T-helper 2 cell treated with Interferon-gamma antibody and Interleukin-4, amounts not matched to agents 5 μg/mL and 100 μg/mL, for 36 hours (primary cell): ENCODE data around the gene CD74.

Experiments used
- DNase-seq: peaks from one replicate; pipeline ENCODE4 v3.0.0; 2021; ENCODE audit warnings: low spot score
- H3K27ac Mint-ChIP-seq: one replicate; pipeline ENCODE4 v1.8.0; 2021; ENCODE audit warnings: mild to moderate bottlenecking, mixed read lengths
- H3K27me3 Mint-ChIP-seq: one replicate; pipeline ENCODE4 v1.8.0; 2021; ENCODE audit warnings: low read depth, mixed read lengths
- H3K36me3 Mint-ChIP-seq: one replicate; pipeline ENCODE4 v1.8.0; 2021; ENCODE audit warnings: low read depth, mixed read lengths
- H3K4me1 Mint-ChIP-seq: one replicate; pipeline ENCODE4 v1.8.0; 2021; ENCODE audit warnings: low read depth, mixed read lengths
- H3K4me3 Mint-ChIP-seq: one replicate; pipeline ENCODE4 v1.8.0; 2022; ENCODE audit warnings: mild to moderate bottlenecking, moderate library complexity, mixed read lengths
- H3K9me3 Mint-ChIP-seq: one replicate; pipeline ENCODE4 v1.8.0; 2021; ENCODE audit warnings: mixed read lengths

CD74 gene

GRCh38 chr5:150391064-150391834 is 21.5 kb downstream of the CD74 start:
- H3K27ac Mint-ChIP-seq: no peak overlapping the region
- no peaks in the 10 kb centered on the region for H3K9me3 Mint-ChIP-seq
- H3K4me3 Mint-ChIP-seq: no peak overlapping the region
- no peaks in the 10 kb centered on the region for H3K27me3 Mint-ChIP-seq
- H3K36me3 Mint-ChIP-seq: peaks cover 27% of the 10 kb centered on the region
- DNase-seq: no peak
- no peaks in the 10 kb centered on the region for H3K4me1 Mint-ChIP-seq

DNA sequence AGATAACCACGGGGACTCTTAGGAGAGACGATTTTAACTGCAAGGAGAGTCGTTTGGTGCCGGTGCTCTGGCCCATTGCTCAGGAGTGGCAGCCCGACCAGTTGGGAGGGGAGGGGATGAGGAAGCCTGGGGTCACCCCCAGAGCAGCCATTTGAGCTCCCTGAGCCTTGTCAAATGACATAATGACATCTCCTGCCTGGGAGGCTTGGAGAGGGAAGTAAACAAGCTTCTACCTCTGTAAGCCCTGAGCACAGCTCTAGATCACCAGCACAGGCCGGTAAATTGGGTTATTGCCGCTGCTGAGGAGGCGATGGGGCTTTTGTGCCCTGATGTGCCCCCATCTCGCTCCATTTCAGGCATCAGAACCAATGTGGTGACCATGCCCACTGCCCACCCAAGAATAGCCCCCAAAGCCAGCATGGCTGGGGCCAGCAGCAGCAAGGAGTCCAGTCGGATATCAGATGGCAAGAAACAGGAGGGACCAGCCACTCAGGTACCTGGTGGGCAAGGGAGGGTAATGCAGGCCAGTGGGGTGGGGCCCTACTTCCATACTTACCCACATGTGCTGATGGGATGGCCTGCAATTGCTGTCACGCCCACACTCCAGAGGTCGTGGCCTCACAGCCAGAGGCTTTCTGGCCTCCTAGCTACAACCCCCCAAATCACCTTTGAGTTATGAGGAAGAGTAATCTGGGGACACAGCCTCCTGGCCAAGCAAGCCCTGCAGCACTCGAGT is 23.0 kb downstream of the CD74 start:
- peaks cover 20% of the 10 kb centered on the region for H3K36me3 Mint-ChIP-seq
- H3K4me1 Mint-ChIP-seq: no peaks in the 10 kb centered on the region
- no peaks in the 10 kb centered on the region for H3K27me3 Mint-ChIP-seq
- DNase-seq: no peak
- H3K4me3 Mint-ChIP-seq: no peak overlapping the region
- H3K27ac Mint-ChIP-seq: no peak overlapping the region
- no peaks in the 10 kb centered on the region for H3K9me3 Mint-ChIP-seq

DNA sequence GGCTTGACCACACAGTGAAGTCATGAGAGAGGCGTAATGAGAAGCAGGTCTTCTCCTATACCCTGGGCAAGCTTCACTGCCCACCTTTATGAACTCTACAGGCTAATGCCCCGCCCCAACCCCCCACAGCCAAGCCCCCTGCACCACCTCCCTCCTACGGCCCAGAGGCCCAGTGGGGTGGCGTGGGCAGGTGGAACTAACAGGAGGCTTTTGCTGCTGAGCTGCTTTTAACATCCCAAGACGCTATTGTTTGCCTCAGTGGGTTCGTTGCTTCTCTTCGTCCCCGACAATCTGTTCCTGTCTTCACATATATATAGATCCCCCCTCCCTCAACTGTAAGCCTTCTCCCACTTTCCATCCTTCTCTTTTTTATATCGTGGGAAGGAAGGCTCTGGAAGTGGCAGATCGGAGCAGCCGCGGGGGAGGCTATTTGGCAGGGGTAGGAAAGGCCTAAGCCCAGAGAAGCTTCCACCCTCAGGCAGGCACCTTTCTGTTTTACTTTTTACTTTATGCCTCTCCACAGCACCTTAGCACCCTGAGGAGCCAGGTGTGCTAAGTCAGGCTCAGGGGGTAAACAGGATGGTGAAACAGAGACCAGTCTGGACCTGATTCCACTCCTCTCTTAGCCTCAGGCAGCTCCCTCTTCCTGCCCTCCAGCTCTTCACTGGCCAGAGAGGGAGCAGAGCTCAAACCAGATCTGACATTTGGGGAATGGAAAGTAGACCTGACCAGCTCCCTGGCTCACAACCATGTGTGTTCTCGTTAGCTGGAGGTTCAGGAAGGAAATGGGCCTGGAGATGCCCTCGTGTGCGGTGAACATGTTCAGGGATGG is 26.5 kb downstream of the CD74 start:
- H3K27ac Mint-ChIP-seq: no peak overlapping the region
- peaks cover 30% of the 10 kb centered on the region for H3K36me3 Mint-ChIP-seq
- H3K27me3 Mint-ChIP-seq: no peaks in the 10 kb centered on the region
- H3K4me3 Mint-ChIP-seq: no peak overlapping the region
- no peak for DNase-seq
- H3K9me3 Mint-ChIP-seq: no peaks in the 10 kb centered on the region
- H3K4me1 Mint-ChIP-seq: no peaks in the 10 kb centered on the region

- Mint-ChIP-seq H3K36me3 (peaks cover 35% of the 10 kb centered on the region), H3K4me3 (no peak overlapping the region), H3K27me3 (no peaks in the 10 kb centered on the region), H3K4me1 (no peaks in the 10 kb centered on the region), H3K9me3 (no peaks in the 10 kb centered on the region), H3K27ac (no peak overlapping the region)
- no peak for DNase-seq
These were observed 28.0 kb downstream of the CD74 start for GRCh38 chr5:150384701-150385100.

DNA sequence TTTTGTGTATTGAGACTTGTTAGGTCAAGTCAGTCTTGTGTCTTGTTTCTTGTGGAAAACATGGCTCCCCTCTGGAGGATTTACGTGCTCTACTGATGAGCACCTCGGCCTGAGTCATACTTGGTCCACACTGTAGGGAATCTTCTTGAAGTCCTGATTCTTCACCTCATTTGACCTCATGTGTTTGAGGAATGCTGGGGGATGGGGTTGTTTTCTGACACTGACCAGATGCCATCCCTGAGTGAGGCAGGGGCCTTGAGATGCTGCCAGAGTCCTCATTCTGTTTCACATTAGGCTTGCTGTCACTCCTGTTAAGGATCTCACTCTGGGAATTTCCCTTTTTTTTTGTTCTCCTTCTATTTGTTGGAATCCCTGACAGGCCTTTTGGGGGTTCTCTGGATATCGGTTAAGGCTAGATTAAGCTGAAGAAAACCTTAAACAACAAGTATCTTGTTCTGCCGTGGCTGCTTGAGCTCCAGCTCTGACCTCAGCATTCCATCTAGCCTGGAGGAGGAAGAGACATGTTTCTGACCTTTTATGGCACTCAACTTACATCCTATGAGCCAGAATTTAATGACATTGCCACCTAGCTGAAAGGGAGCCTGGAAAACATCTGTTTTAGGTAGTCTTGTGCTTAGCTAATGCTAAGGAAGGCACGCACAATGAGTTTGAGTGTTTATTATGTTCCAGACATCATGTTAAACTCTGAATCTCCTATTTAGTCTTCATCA is 34.6 kb downstream of the CD74 start:
- Mint-ChIP-seq H3K36me3 (peaks cover 51% of the 10 kb centered on the region), H3K27me3 (no peaks in the 10 kb centered on the region), H3K27ac (no peak overlapping the region), H3K9me3 (no peaks in the 10 kb centered on the region), H3K4me3 (no peak overlapping the region), H3K4me1 (no peaks in the 10 kb centered on the region)
- DNase-seq: no peak

- no peak overlapping the region for H3K4me3 Mint-ChIP-seq
- H3K36me3 Mint-ChIP-seq: peaks cover 48% of the 10 kb centered on the region
- H3K9me3 Mint-ChIP-seq: no peaks in the 10 kb centered on the region
- no peak overlapping the region for H3K27ac Mint-ChIP-seq
- H3K27me3 Mint-ChIP-seq: no peaks in the 10 kb centered on the region
- no peak for DNase-seq
- no peaks in the 10 kb centered on the region for H3K4me1 Mint-ChIP-seq
These were observed 35.6 kb downstream of the CD74 start for GRCh38 chr5:150376799-150377771.

- DNase-seq: no peak
- no peaks in the 10 kb centered on the region for H3K9me3 Mint-ChIP-seq
- H3K27me3 Mint-ChIP-seq: no peaks in the 10 kb centered on the region
- peaks cover 48% of the 10 kb centered on the region for H3K36me3 Mint-ChIP-seq
- no peak overlapping the region for H3K27ac Mint-ChIP-seq
- H3K4me3 Mint-ChIP-seq: no peak overlapping the region
- H3K4me1 Mint-ChIP-seq: no peaks in the 10 kb centered on the region
These were observed 38.1 kb downstream of the CD74 start for GRCh38 chr5:150374651-150375050.

GRCh38 chr5:150372639-150373038 is 40.1 kb downstream of the CD74 start:
- no peak overlapping the region for H3K4me3 Mint-ChIP-seq
- no peak overlapping the region for H3K27ac Mint-ChIP-seq
- DNase-seq: no peak
- H3K4me1 Mint-ChIP-seq: no peaks in the 10 kb centered on the region
- no peaks in the 10 kb centered on the region for H3K27me3 Mint-ChIP-seq
- no peaks in the 10 kb centered on the region for H3K9me3 Mint-ChIP-seq
- peaks cover 40% of the 10 kb centered on the region for H3K36me3 Mint-ChIP-seq

DNA sequence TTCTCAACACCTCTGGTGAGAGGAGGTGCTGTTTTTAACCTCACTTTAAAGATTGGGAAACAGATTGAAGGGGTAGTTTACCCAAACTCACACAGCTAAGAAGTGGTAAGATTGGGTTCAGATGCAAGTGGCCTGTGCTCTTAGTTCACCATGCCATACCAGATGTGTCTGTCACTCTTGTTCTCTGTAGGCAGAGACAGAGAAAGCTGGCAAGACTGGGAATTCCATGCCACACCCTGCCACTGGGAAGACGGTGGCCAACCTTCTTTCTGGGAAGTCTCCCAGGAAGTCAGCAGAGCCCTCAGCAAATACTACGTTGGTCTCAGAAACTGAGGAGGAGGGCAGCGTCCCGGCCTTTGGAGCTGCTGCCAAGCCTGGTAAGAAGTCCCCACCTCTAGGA is 44.2 kb downstream of the CD74 start:
- H3K9me3 Mint-ChIP-seq: no peaks in the 10 kb centered on the region
- no peaks in the 10 kb centered on the region for H3K27me3 Mint-ChIP-seq
- DNase-seq: no peak
- peaks cover 36% of the 10 kb centered on the region for H3K36me3 Mint-ChIP-seq
- no peak overlapping the region for H3K27ac Mint-ChIP-seq
- no peaks in the 10 kb centered on the region for H3K4me1 Mint-ChIP-seq
- no peak overlapping the region for H3K4me3 Mint-ChIP-seq

DNA sequence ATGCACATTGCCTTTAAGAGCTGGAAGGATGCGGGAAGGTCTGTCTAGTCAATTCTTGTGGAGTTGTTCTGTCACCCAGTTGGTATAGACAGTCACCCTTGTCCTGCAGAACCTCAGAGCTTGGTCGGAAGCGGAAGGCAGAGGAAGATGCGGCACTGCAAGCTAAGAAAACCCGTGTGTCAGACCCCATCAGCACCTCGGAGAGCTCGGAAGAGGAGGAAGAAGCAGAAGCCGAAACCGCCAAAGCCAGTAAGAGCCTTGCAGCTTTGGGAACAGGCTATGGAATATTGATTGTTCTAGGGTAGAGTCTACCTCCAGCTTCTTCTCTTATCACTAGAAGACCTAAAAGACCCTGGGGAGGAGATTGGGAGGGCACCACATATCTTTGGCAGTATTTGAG is 48.7 kb downstream of the CD74 start:
- no peak overlapping the region for H3K4me3 Mint-ChIP-seq
- H3K36me3 Mint-ChIP-seq: peaks cover 43% of the 10 kb centered on the region
- no peak overlapping the region for H3K27ac Mint-ChIP-seq
- no peaks in the 10 kb centered on the region for H3K27me3 Mint-ChIP-seq
- no peak for DNase-seq
- no peaks in the 10 kb centered on the region for H3K9me3 Mint-ChIP-seq
- H3K4me1 Mint-ChIP-seq: peaks cover 9% of the 10 kb centered on the region

DNA sequence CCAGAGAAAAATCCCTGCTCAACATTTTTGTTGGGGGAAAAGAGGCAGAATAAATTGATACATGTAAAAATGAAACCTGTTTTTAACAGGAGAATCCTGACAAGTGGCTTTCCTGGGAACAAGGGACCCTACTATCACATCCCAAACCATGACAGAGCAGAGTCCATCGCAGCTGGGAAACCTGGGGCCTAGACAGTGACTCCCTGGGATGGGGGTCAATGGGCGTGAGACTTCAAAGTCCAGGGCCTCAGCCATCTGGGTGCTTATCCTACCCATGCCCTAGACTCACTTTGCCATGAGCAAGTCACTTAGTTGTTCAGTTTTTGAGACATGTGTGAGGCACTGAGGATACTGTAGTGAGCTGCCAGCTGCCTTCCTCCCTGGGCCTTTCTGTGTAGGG is 49.5 kb downstream of the CD74 start:
- no peaks in the 10 kb centered on the region for H3K27me3 Mint-ChIP-seq
- H3K36me3 Mint-ChIP-seq: peaks cover 42% of the 10 kb centered on the region
- H3K4me1 Mint-ChIP-seq: peaks cover 11% of the 10 kb centered on the region
- no peaks in the 10 kb centered on the region for H3K9me3 Mint-ChIP-seq
- no peak overlapping the region for H3K27ac Mint-ChIP-seq
- H3K4me3 Mint-ChIP-seq: no peak overlapping the region
- DNase-seq: no peak

GRCh38 chr5:150361301-150361700 is 51.4 kb downstream of the CD74 start:
- no peak overlapping the region for H3K27ac Mint-ChIP-seq
- no peak for DNase-seq
- H3K4me3 Mint-ChIP-seq: no peak overlapping the region
- H3K36me3 Mint-ChIP-seq: peaks cover 33% of the 10 kb centered on the region
- peaks cover 13% of the 10 kb centered on the region for H3K4me1 Mint-ChIP-seq
- no peaks in the 10 kb centered on the region for H3K9me3 Mint-ChIP-seq
- no peaks in the 10 kb centered on the region for H3K27me3 Mint-ChIP-seq
